ENCODE results near the gene CCND1.

GRCh38 chr11:69646493-69647389, 5.8 kb downstream of the CCND1 start:
- no peak for TF ChIP-seq SP2 (IDR thresholded peaks at IDR 0.05; ENCODE audit: low read length)
- no peak for TF ChIP-seq TCF12 (IDR thresholded peaks at IDR 0.05; ENCODE audit: low read depth, low read length)
- TF ChIP-seq NRF1 (IDR thresholded peaks at IDR 0.05; ENCODE audit: low read depth, low read length) = no peak
- TF ChIP-seq, protein P1, sequence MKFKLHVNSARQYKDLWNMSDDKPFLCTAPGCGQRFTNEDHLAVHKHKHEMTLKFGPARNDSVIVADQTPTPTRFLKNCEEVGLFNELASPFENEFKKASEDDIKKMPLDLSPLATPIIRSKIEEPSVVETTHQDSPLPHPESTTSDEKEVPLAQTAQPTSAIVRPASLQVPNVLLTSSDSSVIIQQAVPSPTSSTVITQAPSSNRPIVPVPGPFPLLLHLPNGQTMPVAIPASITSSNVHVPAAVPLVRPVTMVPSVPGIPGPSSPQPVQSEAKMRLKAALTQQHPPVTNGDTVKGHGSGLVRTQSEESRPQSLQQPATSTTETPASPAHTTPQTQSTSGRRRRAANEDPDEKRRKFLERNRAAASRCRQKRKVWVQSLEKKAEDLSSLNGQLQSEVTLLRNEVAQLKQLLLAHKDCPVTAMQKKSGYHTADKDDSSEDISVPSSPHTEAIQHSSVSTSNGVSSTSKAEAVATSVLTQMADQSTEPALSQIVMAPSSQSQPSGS (IDR thresholded peaks at IDR 0.05; ENCODE audit: low read length) = no peak
- TF ChIP-seq CTCF (IDR thresholded peaks at IDR 0.05; ENCODE audit: control extremely low read depth in 1 of 3, insufficient read depth in 1 of 3, low read depth in 1 of 3, low read length in 3 of 3) = no peak
- no peak for TF ChIP-seq KDM5A (IDR thresholded peaks at IDR 0.05; ENCODE audit: low read length)
- TF ChIP-seq, protein P2, sequence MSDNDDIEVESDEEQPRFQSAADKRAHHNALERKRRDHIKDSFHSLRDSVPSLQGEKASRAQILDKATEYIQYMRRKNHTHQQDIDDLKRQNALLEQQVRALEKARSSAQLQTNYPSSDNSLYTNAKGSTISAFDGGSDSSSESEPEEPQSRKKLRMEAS (IDR thresholded peaks at IDR 0.05) = no peak
- no peak for TF ChIP-seq TAF1 (IDR thresholded peaks at IDR 0.05; ENCODE audit: low read depth, low read length)
- no peak for TF ChIP-seq JUN (IDR thresholded peaks at IDR 0.05; ENCODE audit: low read depth, low read length)
- no peak for TF ChIP-seq EP300 (IDR thresholded peaks at IDR 0.05; ENCODE audit: borderline replicate concordance in 1 of 2, low read depth in 2 of 2, low read length in 2 of 2)
- TF ChIP-seq CHD2 (IDR thresholded peaks at IDR 0.05; ENCODE audit: low read length) = no peak

Data from H1 (cell line).